SJCRH30 (cell line): Measurements from ENCODE around the gene CEP70. TPM values are rescaled to one million over a fixed set of nuclear protein-coding genes. Genes with fewer than 3 reads are reported as not detected.
"Not testable (repeated sequence)": the region's sequence is repeated elsewhere in the genome, so short reads cannot be mapped to it uniquely, and the experiment has no call there.

Experiments used
- DNase-seq, 2 experiments: peaks; one replicate each; pipeline ENCODE4 v3.0.0-alpha.2; 2015 to 2020
- H3K27ac ChIP-seq: fragments of 250-450 bp; sonication (Bioruptor Pico); 2 replicates; pipeline ENCODE4 v1.5.1; 2020; ENCODE audit warnings: mild to moderate bottlenecking, moderate library complexity
- H3K27me3 ChIP-seq: fragments of 250-450 bp; sonication (Bioruptor Pico); 2 replicates; pipeline ENCODE4 v1.5.1; 2020; ENCODE audit warnings: mild to moderate bottlenecking, moderate library complexity
- H3K36me3 ChIP-seq: fragments of 250-450 bp; sonication (Bioruptor Pico); 2 replicates; pipeline ENCODE4 v1.5.1; 2020; ENCODE audit warnings: mild to moderate bottlenecking, moderate library complexity
- H3K4me1 ChIP-seq: fragments of 250-450 bp; sonication (Bioruptor Pico); 2 replicates; pipeline ENCODE4 v1.5.1; 2020; ENCODE audit warnings: mild to moderate bottlenecking, moderate library complexity
- H3K4me3 ChIP-seq: fragments of 250-450 bp; sonication (Bioruptor Pico); 2 replicates; pipeline ENCODE4 v1.5.1; 2020; ENCODE audit warnings: mild to moderate bottlenecking, moderate library complexity
- H3K9me3 ChIP-seq: fragments of 250-450 bp; sonication (Bioruptor Pico); replicated peaks from 2 replicates; pipeline ENCODE4 v1.5.1; 2020; ENCODE audit warnings: mild to moderate bottlenecking, moderate library complexity
- total RNA-seq: library from RNA; depleted of rRNA; stranded (reverse); fragments of >200 nt; shearing (Covaris generic); gene quantifications from 2 replicates; pipeline ENCODE4 v1.2.3, GENCODE V29; 2014

CEP70 gene
- total RNA-seq, 1 experiment from 2014 or later: 48.8 TPM

GRCh38 chr3:138566293-138566692, 27.8 kb downstream of the CEP70 start:
- H3K27me3 ChIP-seq, H3K36me3 ChIP-seq, H3K27ac ChIP-seq, H3K4me3 ChIP-seq, DNase-seq, H3K4me1 ChIP-seq, H3K9me3 ChIP-seq: not testable (repeated sequence)

GRCh38 chr3:138562902-138563301, 31.2 kb downstream of the CEP70 start:
- not testable (repeated sequence) for H3K27ac ChIP-seq, H3K4me3 ChIP-seq, DNase-seq, H3K27me3 ChIP-seq, H3K9me3 ChIP-seq, H3K36me3 ChIP-seq, H3K4me1 ChIP-seq

GRCh38 chr3:138560501-138560900, 33.6 kb downstream of the CEP70 start:
- Histone ChIP-seq H3K27ac (no peak overlapping the region), H3K27me3 (no peaks in the 10 kb centered on the region), H3K4me1 (no peaks in the 10 kb centered on the region), H3K36me3 (0 out of 2 replicates have a peak, but pooled peaks cover 3% of the 10 kb centered on the region), H3K4me3 (no peak overlapping the region), H3K9me3 (peaks cover 7% of the 10 kb centered on the region)
- DNase-seq: no peak

GRCh38 chr3:138559134-138559533, 34.9 kb downstream of the CEP70 start:
- no peak overlapping the region for H3K4me3 ChIP-seq
- no peak overlapping the region for H3K27ac ChIP-seq
- H3K27me3 ChIP-seq: no peaks in the 10 kb centered on the region
- H3K9me3 ChIP-seq: peaks cover 9% of the 10 kb centered on the region
- DNase-seq: no peak
- H3K36me3 ChIP-seq: 0 out of 2 replicates have a peak, but pooled peaks cover 5% of the 10 kb centered on the region
- H3K4me1 ChIP-seq: no peaks in the 10 kb centered on the region

- DNase-seq: peak in 1 of 2 experiments; percentile 11
- not testable (repeated sequence) for H3K27ac ChIP-seq, H3K4me1 ChIP-seq, H3K4me3 ChIP-seq, H3K27me3 ChIP-seq, H3K36me3 ChIP-seq
- H3K9me3 ChIP-seq: peaks cover 13% of the 10 kb centered on the region
Measured at GRCh38 chr3:138554775-138555174, 39.3 kb downstream of the CEP70 start.

GRCh38 chr3:138550958-138551357, 43.1 kb downstream of the CEP70 start:
- Histone ChIP-seq H3K9me3 (peaks cover 19% of the 10 kb centered on the region), H3K36me3 (peaks cover 26% of the 10 kb centered on the region)
- H3K4me1 ChIP-seq, DNase-seq, H3K4me3 ChIP-seq, H3K27ac ChIP-seq, H3K27me3 ChIP-seq: not testable (repeated sequence)

- peak in 1 of 2 experiments; percentile 28 for DNase-seq
- Histone ChIP-seq H3K27me3 (no peaks in the 10 kb centered on the region), H3K27ac (no peak overlapping the region), H3K4me1 (no peaks in the 10 kb centered on the region), H3K4me3 (no peak overlapping the region), H3K36me3 (peaks cover 31% of the 10 kb centered on the region), H3K9me3 (peaks cover 24% of the 10 kb centered on the region)
Measured at GRCh38 chr3:138549179-138549977, 44.7 kb downstream of the CEP70 start.

GRCh38 chr3:138547342-138547975, 46.6 kb downstream of the CEP70 start:
- H3K27me3 ChIP-seq: no peaks in the 10 kb centered on the region
- H3K27ac ChIP-seq: no peak overlapping the region
- H3K9me3 ChIP-seq: peaks cover 25% of the 10 kb centered on the region
- H3K36me3 ChIP-seq: peaks cover 31% of the 10 kb centered on the region
- DNase-seq: no peak
- no peaks in the 10 kb centered on the region for H3K4me1 ChIP-seq
- no peak overlapping the region for H3K4me3 ChIP-seq

- H3K9me3 ChIP-seq: peaks cover 33% of the 10 kb centered on the region
- DNase-seq: no peak
Measured at GRCh38 chr3:138544546-138544945, 49.5 kb downstream of the CEP70 start.

GRCh38 chr3:138542977-138543376, 51.1 kb downstream of the CEP70 start:
- no peaks in the 10 kb centered on the region for H3K4me1 ChIP-seq
- DNase-seq: no peak
- peaks cover 28% of the 10 kb centered on the region for H3K36me3 ChIP-seq
- H3K9me3 ChIP-seq: peaks cover 26% of the 10 kb centered on the region
- H3K4me3 ChIP-seq: no peak overlapping the region
- H3K27me3 ChIP-seq: no peaks in the 10 kb centered on the region
- no peak overlapping the region for H3K27ac ChIP-seq

More at GRCh38 chr3:138544546-138544945, 49.5 kb downstream of the CEP70 start:
- Histone ChIP-seq H3K27ac (no peak overlapping the region), H3K27me3 (no peaks in the 10 kb centered on the region), H3K4me1 (no peaks in the 10 kb centered on the region), H3K36me3 (peaks cover 35% of the 10 kb centered on the region), H3K4me3 (no peak overlapping the region)

- no peak overlapping the region for H3K4me3 ChIP-seq
- H3K36me3 ChIP-seq: peaks cover 6% of the 10 kb centered on the region
- H3K4me1 ChIP-seq: no peaks in the 10 kb centered on the region
- DNase-seq: no peak
- H3K9me3 ChIP-seq: peaks cover 12% of the 10 kb centered on the region; the same call in 1 of the 2 replicates
- no peak overlapping the region for H3K27ac ChIP-seq
- no peaks in the 10 kb centered on the region for H3K27me3 ChIP-seq
Measured at GRCh38 chr3:138539352-138539751, 54.7 kb downstream of the CEP70 start.

- not testable (repeated sequence) for H3K9me3 ChIP-seq, H3K27me3 ChIP-seq, H3K27ac ChIP-seq, H3K4me3 ChIP-seq, H3K4me1 ChIP-seq, DNase-seq
- peaks cover 14% of the 10 kb centered on the region for H3K36me3 ChIP-seq
Measured at GRCh38 chr3:138521445-138521844, 72.6 kb downstream of the CEP70 start.

- no peaks in the 10 kb centered on the region for H3K27me3 ChIP-seq
- H3K4me3 ChIP-seq: no peak overlapping the region
- no peaks in the 10 kb centered on the region for H3K9me3 ChIP-seq
- no peak for DNase-seq
- H3K4me1 ChIP-seq: no peaks in the 10 kb centered on the region
- peaks cover 10% of the 10 kb centered on the region for H3K36me3 ChIP-seq
- H3K27ac ChIP-seq: no peak overlapping the region
Measured at GRCh38 chr3:138513090-138513843, 80.8 kb downstream of the CEP70 start.

- no peaks in the 10 kb centered on the region for H3K27me3 ChIP-seq
- no peak overlapping the region for H3K4me3 ChIP-seq
- no peaks in the 10 kb centered on the region; the same call in 1 of the 2 replicates for H3K36me3 ChIP-seq
- H3K27ac ChIP-seq: no peak overlapping the region
- H3K4me1 ChIP-seq: no peaks in the 10 kb centered on the region
- H3K9me3 ChIP-seq: no peaks in the 10 kb centered on the region
- no peak for DNase-seq
Measured at GRCh38 chr3:138511945-138512344, 82.1 kb downstream of the CEP70 start.

- no peak for DNase-seq
Measured at GRCh38 chr3:138509586-138509985, 84.5 kb downstream of the CEP70 start.

More at GRCh38 chr3:138509586-138509985, 84.5 kb downstream of the CEP70 start:
- Histone ChIP-seq H3K27ac (no peak overlapping the region), H3K4me1 (no peaks in the 10 kb centered on the region), H3K27me3 (no peaks in the 10 kb centered on the region), H3K36me3 (peaks cover 8% of the 10 kb centered on the region; the same call in 1 of the 2 replicates), H3K4me3 (no peak overlapping the region), H3K9me3 (no peaks in the 10 kb centered on the region)
